Erythroblast (primary cell): ENCODE data around the gene WDPCP.

Experiments
- GATA1 ChIP-seq: IDR thresholded peaks from 2 replicates; pipeline ENCODE4 v1.6.1; 2011; ENCODE audit warnings: low read depth, mild to moderate bottlenecking, control low read depth, low read length, moderate library complexity
- POLR2A ChIP-seq: IDR thresholded peaks from 2 replicates; pipeline ENCODE4 v1.6.1; 2011; ENCODE audit warnings: mild to moderate bottlenecking, low read length

- no peak for TF ChIP-seq POLR2A
- no peak for TF ChIP-seq GATA1
These were observed 103.8 kb downstream of the WDPCP start for GRCh38 chr2:63484481-63484880.
